SU-DHL-6 (cell line): ENCODE data around the gene OVCH1.

Source experiments
- H2AFZ ChIP-seq: fragments of 200-600 bp; sonication (generic); 2 replicates; pipeline ENCODE4 v1.6.1; 2014; ENCODE audit warnings: low read depth, mild to moderate bottlenecking, moderate library complexity, mixed read lengths, antibody characterized with exemption, low read length; ENCODE audit not compliant: severe bottlenecking
- H3F3A ChIP-seq: fragments of 200-600 bp; shearing (Covaris generic); 2 replicates; pipeline ENCODE4 v1.6.0; 2016; ENCODE audit warnings: antibody characterized with exemption, mild to moderate bottlenecking; ENCODE audit not compliant: insufficient read depth
- H3K27ac ChIP-seq: fragments of 200-600 bp; sonication (generic); 2 replicates; pipeline ENCODE4 v1.5.1; 2016; ENCODE audit warnings: low read depth, mild to moderate bottlenecking, low read length, moderate library complexity, mixed read lengths
- H3K27me3 ChIP-seq: fragments of 200-600 bp; sonication (generic), shearing (Covaris generic); 2 replicates; pipeline ENCODE4 v1.6.0; 2014; ENCODE audit warnings: mild to moderate bottlenecking, low read length
- H3K36me3 ChIP-seq: fragments of 200-600 bp; sonication (generic); 2 replicates; pipeline ENCODE4 v1.6.1; 2014; ENCODE audit warnings: mild to moderate bottlenecking, low read length, mixed read lengths
- H3K4me2 ChIP-seq: fragments of 300-600, 200-600 bp; shearing (Covaris generic), sonication (generic); 2 replicates; pipeline ENCODE4 v1.6.0; 2014; ENCODE audit warnings: low read length, low read depth, mild to moderate bottlenecking; ENCODE audit not compliant: poor library complexity, severe bottlenecking
- H3K4me3 ChIP-seq: fragments of 200-600 bp; sonication (generic); 2 replicates; pipeline ENCODE4 v1.5.1; 2014; ENCODE audit warnings: antibody characterized with exemption, low read length, mild to moderate bottlenecking, mixed read lengths; ENCODE audit not compliant: insufficient read depth, poor library complexity, severe bottlenecking
- H3K79me2 ChIP-seq: fragments of 200-600 bp; sonication (generic); 2 replicates; pipeline ENCODE4 v1.6.1; 2014; ENCODE audit warnings: mild to moderate bottlenecking, low read length, moderate library complexity; ENCODE audit not compliant: insufficient read depth
- H3K9ac ChIP-seq: fragments of 200-600 bp; sonication (generic); 2 replicates; pipeline ENCODE4 v1.7.0; 2014; ENCODE audit warnings: mild to moderate bottlenecking, low read length
- H3K9me2 ChIP-seq: fragments of 200-600 bp; sonication (generic); replicated peaks from 2 replicates; pipeline ENCODE4 v1.6.1; 2014; ENCODE audit warnings: low read length; ENCODE audit not compliant: insufficient read depth
- H3K9me3 ChIP-seq: fragments of 200-600 bp; sonication (generic); 2 replicates; pipeline ENCODE4 v1.6.1; 2014; ENCODE audit warnings: low read length, mixed read lengths; ENCODE audit not compliant: insufficient read depth
- H4K20me1 ChIP-seq: fragments of 200-600 bp; sonication (generic); 2 replicates; pipeline ENCODE4 v1.6.1; 2014; ENCODE audit warnings: low read depth, mild to moderate bottlenecking, antibody characterized with exemption, low read length, moderate library complexity, mixed read lengths
- CTCF ChIP-seq: fragments of 200-600 bp; sonication (generic); IDR thresholded peaks from one replicate; pipeline ENCODE4 v1.5.1; 2017; ENCODE audit warnings: antibody characterized with exemption, mild to moderate bottlenecking, low read length, moderate library complexity; ENCODE audit not compliant: insufficient read depth, poor library complexity, severe bottlenecking
- EZH2phosphoT487 ChIP-seq: fragments of 200-600 bp; sonication (generic), shearing (Covaris generic); conservative IDR thresholded peaks from 2 replicates; pipeline ENCODE4 v1.6.1; 2018; ENCODE audit warnings: mild to moderate bottlenecking, antibody characterized with exemption, low read length, moderate library complexity, mixed read lengths

OVCH1 gene

GRCh38 chr12:29537298-29537697 is 39.8 kb upstream of the OVCH1 start:
- H3F3A ChIP-seq, result no peaks in the 10 kb centered on the region
- no peak overlapping the region for H3K4me3 ChIP-seq
- no peaks in the 10 kb centered on the region for H3K9me2 ChIP-seq
- H3K27ac ChIP-seq, result no peak overlapping the region
- H4K20me1 ChIP-seq, result no peaks in the 10 kb centered on the region
- 0 out of 2 replicates have a peak, but pooled peaks cover 3% of the 10 kb centered on the region for H3K27me3 ChIP-seq
- no peak overlapping the region for H3K4me2 ChIP-seq
- H3K36me3 ChIP-seq, result no peaks in the 10 kb centered on the region
- H3K79me2 ChIP-seq, result no peaks in the 10 kb centered on the region
- no peak overlapping the region for H2AFZ ChIP-seq
- no peak overlapping the region for H3K9ac ChIP-seq
- no peak for TF ChIP-seq CTCF
- no peak for TF ChIP-seq EZH2phosphoT487
- no peaks in the 10 kb centered on the region for H3K9me3 ChIP-seq

- Histone ChIP-seq H3F3A (no peaks in the 10 kb centered on the region), H3K4me3 (no peak overlapping the region), H3K9me3 (no peaks in the 10 kb centered on the region), H2AFZ (no peak overlapping the region), H4K20me1 (no peaks in the 10 kb centered on the region), H3K9ac (no peak overlapping the region), H3K27ac (no peak overlapping the region), H3K4me2 (no peak overlapping the region), H3K27me3 (0 out of 2 replicates have a peak, but pooled peaks cover 3% of the 10 kb centered on the region), H3K9me2 (no peaks in the 10 kb centered on the region), H3K36me3 (no peaks in the 10 kb centered on the region), H3K79me2 (no peaks in the 10 kb centered on the region)
- no peak for TF ChIP-seq CTCF
- TF ChIP-seq EZH2phosphoT487, result no peak
Measured at GRCh38 chr12:29534935-29535334, 37.4 kb upstream of the OVCH1 start.

- H3F3A ChIP-seq, result no peaks in the 10 kb centered on the region
- H4K20me1 ChIP-seq, result no peaks in the 10 kb centered on the region
- no peak overlapping the region for H2AFZ ChIP-seq
- H3K9ac ChIP-seq, result no peak overlapping the region
- H3K79me2 ChIP-seq, result no peaks in the 10 kb centered on the region
- H3K4me2 ChIP-seq, result no peak overlapping the region
- no peaks in the 10 kb centered on the region; the same call in 1 of the 2 replicates for H3K27me3 ChIP-seq
- H3K36me3 ChIP-seq, result no peaks in the 10 kb centered on the region
- TF ChIP-seq CTCF (no peak), EZH2phosphoT487 (no peak)
- H3K4me3 ChIP-seq, result no peak overlapping the region
- H3K9me2 ChIP-seq, result no peaks in the 10 kb centered on the region
- no peaks in the 10 kb centered on the region for H3K9me3 ChIP-seq
- H3K27ac ChIP-seq, result no peak overlapping the region
Measured at GRCh38 chr12:29533815-29534489, 36.5 kb upstream of the OVCH1 start.
